Measurements from ENCODE around the gene NCF1.
"Not testable (repeated sequence)": the region's sequence is repeated elsewhere in the genome, so short reads cannot be mapped to it uniquely, and the experiment has no call there.

DNA sequence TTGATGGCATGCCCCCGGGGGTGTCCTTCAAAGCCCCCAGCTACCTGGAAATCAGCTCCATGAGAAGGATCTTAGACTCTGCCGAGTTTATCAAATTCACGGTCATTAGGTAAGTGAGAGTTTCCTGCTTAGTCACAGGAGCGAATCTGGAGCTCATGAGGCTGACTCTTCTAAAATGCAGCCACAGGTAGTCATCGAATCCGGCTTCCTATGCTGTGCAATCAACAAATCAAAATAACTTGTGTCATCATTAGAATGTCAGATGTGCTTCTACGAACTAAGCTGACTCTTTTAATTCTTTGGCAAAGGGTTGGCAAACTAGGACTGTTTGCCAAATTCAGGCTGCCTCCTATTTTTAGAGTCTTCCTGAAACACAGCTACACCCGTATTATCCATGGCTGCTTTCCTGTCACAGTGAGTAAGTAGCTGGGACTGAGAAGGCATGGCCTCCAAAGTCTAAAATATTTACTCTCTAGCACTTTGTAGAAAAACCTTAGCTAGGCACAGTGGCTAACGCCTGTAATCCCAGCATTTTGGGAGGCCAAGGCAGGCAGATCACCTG is 19.8 kb upstream of the NCF1 start:
- TF ChIP-seq, protein P1, sequence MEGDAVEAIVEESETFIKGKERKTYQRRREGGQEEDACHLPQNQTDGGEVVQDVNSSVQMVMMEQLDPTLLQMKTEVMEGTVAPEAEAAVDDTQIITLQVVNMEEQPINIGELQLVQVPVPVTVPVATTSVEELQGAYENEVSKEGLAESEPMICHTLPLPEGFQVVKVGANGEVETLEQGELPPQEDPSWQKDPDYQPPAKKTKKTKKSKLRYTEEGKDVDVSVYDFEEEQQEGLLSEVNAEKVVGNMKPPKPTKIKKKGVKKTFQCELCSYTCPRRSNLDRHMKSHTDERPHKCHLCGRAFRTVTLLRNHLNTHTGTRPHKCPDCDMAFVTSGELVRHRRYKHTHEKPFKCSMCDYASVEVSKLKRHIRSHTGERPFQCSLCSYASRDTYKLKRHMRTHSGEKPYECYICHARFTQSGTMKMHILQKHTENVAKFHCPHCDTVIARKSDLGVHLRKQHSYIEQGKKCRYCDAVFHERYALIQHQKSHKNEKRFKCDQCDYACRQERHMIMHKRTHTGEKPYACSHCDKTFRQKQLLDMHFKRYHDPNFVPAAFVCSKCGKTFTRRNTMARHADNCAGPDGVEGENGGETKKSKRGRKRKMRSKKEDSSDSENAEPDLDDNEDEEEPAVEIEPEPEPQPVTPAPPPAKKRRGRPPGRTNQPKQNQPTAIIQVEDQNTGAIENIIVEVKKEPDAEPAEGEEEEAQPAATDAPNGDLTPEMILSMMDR (IDR thresholded peaks at IDR 0.05; ENCODE audit: control extremely low read depth in 1 of 3, insufficient read depth in 1 of 3, low read depth in 1 of 3, low read length in 3 of 3), result not testable (repeated sequence)
- not testable (repeated sequence) for TF ChIP-seq CBX5 (IDR thresholded peaks at IDR 0.05; ENCODE audit: low read depth, low read length); EZH2 (IDR thresholded peaks at IDR 0.05; ENCODE audit: low read depth, low read length, severe bottlenecking)
- TF ChIP-seq, protein P2, sequence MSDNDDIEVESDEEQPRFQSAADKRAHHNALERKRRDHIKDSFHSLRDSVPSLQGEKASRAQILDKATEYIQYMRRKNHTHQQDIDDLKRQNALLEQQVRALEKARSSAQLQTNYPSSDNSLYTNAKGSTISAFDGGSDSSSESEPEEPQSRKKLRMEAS (IDR thresholded peaks at IDR 0.05), result not testable (repeated sequence)
